Measurements from ENCODE around the gene CCDC32.

Gene CCDC32

GRCh38 chr15:40565333-40566238 is 744 bp upstream of the CCDC32 start:
- DNase-seq, result no peak

- DNase-seq, result no peak
Measured at GRCh38 chr15:40563426-40563825, 1.4 kb downstream of the CCDC32 start.

GRCh38 chr15:40562691-40563090 is 2.2 kb downstream of the CCDC32 start:
- no peak for DNase-seq

- no peak for DNase-seq
Measured at GRCh38 chr15:40558952-40559742, 5.7 kb downstream of the CCDC32 start.

GRCh38 chr15:40555876-40556275 is 9.0 kb downstream of the CCDC32 start:
- no peak for DNase-seq

GRCh38 chr15:40554161-40554525 is 10.7 kb downstream of the CCDC32 start:
- no peak for DNase-seq

GRCh38 chr15:40550341-40551037 is 14.4 kb downstream of the CCDC32 start:
- no peak for DNase-seq

- no peak for DNase-seq
Measured at GRCh38 chr15:40549894-40550293, 14.9 kb downstream of the CCDC32 start.

- no peak for DNase-seq
Measured at GRCh38 chr15:40548610-40549009, 16.2 kb downstream of the CCDC32 start.

- DNase-seq, result no peak
Measured at GRCh38 chr15:40545457-40545856, 19.4 kb downstream of the CCDC32 start.

- DNase-seq, result no peak
Measured at GRCh38 chr15:40543631-40544294, 21.1 kb downstream of the CCDC32 start.

GRCh38 chr15:40543082-40543481 is 21.8 kb downstream of the CCDC32 start:
- no peak for DNase-seq

GRCh38 chr15:40538976-40539375 is 25.9 kb downstream of the CCDC32 start:
- no peak for DNase-seq

- DNase-seq, result no peak
Measured at GRCh38 chr15:40536501-40536900, 28.3 kb downstream of the CCDC32 start.

- DNase-seq, result no peak
Measured at GRCh38 chr15:40534371-40534770, 30.5 kb downstream of the CCDC32 start.

- DNase-seq, result no peak
Measured at GRCh38 chr15:40533763-40534364, 31.0 kb downstream of the CCDC32 start.

GRCh38 chr15:40528801-40529200 is 36.0 kb downstream of the CCDC32 start:
- no peak for DNase-seq

- no peak for DNase-seq
Measured at GRCh38 chr15:40525855-40526254, 39.0 kb downstream of the CCDC32 start.

GRCh38 chr15:40523611-40524010 is 41.2 kb downstream of the CCDC32 start:
- DNase-seq, result no peak

GRCh38 chr15:40516322-40516721 is 48.5 kb downstream of the CCDC32 start:
- DNase-seq, result no peak

- DNase-seq, result no peak
Measured at GRCh38 chr15:40513609-40514008, 51.2 kb downstream of the CCDC32 start.

GRCh38 chr15:40512440-40512839 is 52.4 kb downstream of the CCDC32 start:
- no peak for DNase-seq
